ENCODE measurements around the gene FLOT1. TPM values are rescaled to one million over a fixed set of nuclear protein-coding genes. Genes with fewer than 3 reads are reported as not detected.
"Not testable (repeated sequence)": the region's sequence is repeated elsewhere in the genome, so short reads cannot be mapped to it uniquely, and the experiment has no call there.

Gene FLOT1
- total RNA-seq, 1 donor = 50.6 TPM

- DNase-seq (ENCODE audit: low read depth in 2 of 3, low spot score in 2 of 3) = no peak
Measured at GRCh38 chr6:30767944-30768301, 25.4 kb upstream of the FLOT1 start.

GRCh38 chr6:30767158-30767943, 24.9 kb upstream of the FLOT1 start:
- no peak for DNase-seq (ENCODE audit: low read depth in 2 of 3, low spot score in 2 of 3)

- no peak for DNase-seq (ENCODE audit: low read depth in 2 of 3, low spot score in 2 of 3)
Measured at GRCh38 chr6:30766461-30767157, 24.1 kb upstream of the FLOT1 start.

GRCh38 chr6:30765495-30765894, 23.0 kb upstream of the FLOT1 start:
- not testable (repeated sequence) for DNase-seq (ENCODE audit: low read depth in 2 of 3, low spot score in 2 of 3)

- DNase-seq (ENCODE audit: low read depth in 2 of 3, low spot score in 2 of 3) = not testable (repeated sequence)
Measured at GRCh38 chr6:30764490-30765043, 22.1 kb upstream of the FLOT1 start.

- no peak for DNase-seq (ENCODE audit: low read depth in 2 of 3, low spot score in 2 of 3)
Measured at GRCh38 chr6:30763618-30764489, 21.4 kb upstream of the FLOT1 start.

GRCh38 chr6:30763155-30763617, 20.7 kb upstream of the FLOT1 start:
- no peak for DNase-seq (ENCODE audit: low read depth in 2 of 3, low spot score in 2 of 3)

- no peak for DNase-seq (ENCODE audit: low read depth in 2 of 3, low spot score in 2 of 3)
Measured at GRCh38 chr6:30761791-30762429, 19.4 kb upstream of the FLOT1 start.

GRCh38 chr6:30760549-30760948, 18.1 kb upstream of the FLOT1 start:
- no peak for DNase-seq (ENCODE audit: low read depth in 2 of 3, low spot score in 2 of 3)

GRCh38 chr6:30759575-30760239, 17.2 kb upstream of the FLOT1 start:
- DNase-seq (ENCODE audit: low read depth in 2 of 3, low spot score in 2 of 3) = no peak

- no peak for DNase-seq (ENCODE audit: low read depth in 2 of 3, low spot score in 2 of 3)
Measured at GRCh38 chr6:30757261-30757904, 14.9 kb upstream of the FLOT1 start.

- DNase-seq (ENCODE audit: low read depth in 2 of 3, low spot score in 2 of 3) = not testable (repeated sequence)
Measured at GRCh38 chr6:30756405-30757003, 14.0 kb upstream of the FLOT1 start.

- DNase-seq (ENCODE audit: low read depth in 2 of 3, low spot score in 2 of 3) = no peak
Measured at GRCh38 chr6:30754631-30755030, 12.1 kb upstream of the FLOT1 start.

GRCh38 chr6:30752157-30752927, 9.9 kb upstream of the FLOT1 start:
- peak in 2 of 3 donors; percentile 75 to 81 for DNase-seq (ENCODE audit: low read depth in 2 of 3, low spot score in 2 of 3)

- no peak for DNase-seq (ENCODE audit: low read depth in 2 of 3, low spot score in 2 of 3)
Measured at GRCh38 chr6:30750379-30750668, 7.8 kb upstream of the FLOT1 start.

GRCh38 chr6:30749554-30750378, 7.3 kb upstream of the FLOT1 start:
- DNase-seq (ENCODE audit: low read depth in 2 of 3, low spot score in 2 of 3) = no peak

- no peak for DNase-seq (ENCODE audit: low read depth in 2 of 3, low spot score in 2 of 3)
Measured at GRCh38 chr6:30748851-30749540, 6.5 kb upstream of the FLOT1 start.
